GM21528 (cell line): ENCODE results near the gene FHOD3.
"Not testable (repeated sequence)": the region's sequence is repeated elsewhere in the genome, so short reads cannot be mapped to it uniquely, and the experiment has no call there.

Source experiments
- ATAC-seq: cut with Tn5 transposase; IDR thresholded peaks from one replicate; pipeline ENCODE4 v1.9.1; 2021; ENCODE audit warnings: mild to moderate bottlenecking, moderate library complexity; ENCODE audit not compliant: unreplicated experiment, low FRiP score

The FHOD3 gene

DNA sequence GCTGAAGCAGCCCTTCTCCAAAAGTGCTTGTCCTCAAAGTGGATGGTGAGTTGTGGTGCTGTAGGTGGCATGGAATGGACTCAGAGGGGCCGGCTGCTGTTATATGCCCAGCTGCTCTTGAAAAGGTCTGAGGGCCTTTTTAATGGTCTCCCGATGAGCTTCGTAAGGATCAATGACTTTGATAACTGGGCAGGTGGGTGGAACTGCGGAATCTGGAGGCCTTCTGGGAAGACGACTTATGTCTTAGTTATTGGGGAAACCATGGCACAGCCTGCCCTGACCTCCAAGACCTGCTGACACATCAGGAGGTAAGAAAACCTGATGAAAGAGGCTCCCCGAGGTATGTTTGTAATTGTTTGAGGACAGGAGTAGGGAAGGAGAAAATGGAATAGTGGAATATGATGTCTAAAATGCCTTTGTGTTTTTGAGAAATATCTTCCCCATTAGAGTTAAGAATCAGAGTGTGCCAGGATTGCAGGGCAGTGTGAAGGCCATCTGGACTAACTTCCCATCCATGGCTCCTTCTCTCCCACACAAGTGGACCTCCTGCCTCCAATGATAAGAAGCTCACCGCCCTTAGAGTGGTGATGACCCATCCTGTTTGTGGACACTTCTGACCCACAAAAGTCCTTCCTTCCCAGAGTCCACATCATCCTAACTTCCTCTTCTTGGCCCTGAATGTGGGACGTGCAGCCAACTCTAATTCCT is 236.1 kb downstream of the FHOD3 start:
- no peak for ATAC-seq

GRCh38 chr18:36534154-36534688 is 236.7 kb downstream of the FHOD3 start:
- ATAC-seq = no peak

GRCh38 chr18:36535202-36535935 is 237.9 kb downstream of the FHOD3 start:
- no peak for ATAC-seq

- ATAC-seq = no peak
These were observed 238.9 kb downstream of the FHOD3 start for GRCh38 chr18:36536426-36536825.

DNA sequence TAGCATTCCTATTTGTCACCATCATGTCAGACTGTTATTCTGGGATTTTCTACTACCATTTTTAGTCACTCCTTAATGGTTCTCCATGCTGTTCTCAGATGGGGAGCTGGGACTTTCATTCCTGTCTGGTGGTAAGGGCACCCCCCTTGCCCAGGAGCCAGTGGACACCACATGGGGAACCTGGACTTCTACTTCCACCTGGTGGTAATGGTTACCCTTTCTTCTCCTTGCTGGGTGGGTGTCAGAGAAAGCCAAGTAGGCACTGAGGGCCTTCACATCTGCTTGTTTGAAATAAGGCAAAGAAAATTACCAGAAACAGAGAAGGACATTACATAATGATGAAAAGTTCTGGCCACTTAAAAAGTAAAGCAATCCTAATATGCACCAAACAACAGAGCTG is 239.8 kb downstream of the FHOD3 start:
- no peak for ATAC-seq

GRCh38 chr18:36539674-36540231 is 242.2 kb downstream of the FHOD3 start:
- ATAC-seq = no peak

DNA sequence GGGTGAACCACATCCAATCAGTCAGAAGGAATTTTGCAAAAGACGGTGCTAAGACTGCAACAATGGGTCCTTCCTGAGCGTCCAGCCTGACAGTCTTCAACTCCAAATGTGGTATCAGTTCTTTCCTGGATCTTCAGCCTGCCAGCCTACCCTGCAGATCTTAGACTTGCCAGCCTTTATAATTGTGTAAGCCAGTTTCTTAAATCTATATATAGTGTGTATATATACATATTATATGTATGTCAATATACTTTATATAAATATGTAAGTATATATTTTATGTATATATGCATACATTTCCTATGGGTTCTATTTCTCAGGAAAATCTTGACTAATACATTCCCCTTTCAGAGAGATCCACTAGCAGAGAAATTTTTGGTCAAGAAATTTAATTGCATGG is 245.5 kb downstream of the FHOD3 start:
- no peak for ATAC-seq

DNA sequence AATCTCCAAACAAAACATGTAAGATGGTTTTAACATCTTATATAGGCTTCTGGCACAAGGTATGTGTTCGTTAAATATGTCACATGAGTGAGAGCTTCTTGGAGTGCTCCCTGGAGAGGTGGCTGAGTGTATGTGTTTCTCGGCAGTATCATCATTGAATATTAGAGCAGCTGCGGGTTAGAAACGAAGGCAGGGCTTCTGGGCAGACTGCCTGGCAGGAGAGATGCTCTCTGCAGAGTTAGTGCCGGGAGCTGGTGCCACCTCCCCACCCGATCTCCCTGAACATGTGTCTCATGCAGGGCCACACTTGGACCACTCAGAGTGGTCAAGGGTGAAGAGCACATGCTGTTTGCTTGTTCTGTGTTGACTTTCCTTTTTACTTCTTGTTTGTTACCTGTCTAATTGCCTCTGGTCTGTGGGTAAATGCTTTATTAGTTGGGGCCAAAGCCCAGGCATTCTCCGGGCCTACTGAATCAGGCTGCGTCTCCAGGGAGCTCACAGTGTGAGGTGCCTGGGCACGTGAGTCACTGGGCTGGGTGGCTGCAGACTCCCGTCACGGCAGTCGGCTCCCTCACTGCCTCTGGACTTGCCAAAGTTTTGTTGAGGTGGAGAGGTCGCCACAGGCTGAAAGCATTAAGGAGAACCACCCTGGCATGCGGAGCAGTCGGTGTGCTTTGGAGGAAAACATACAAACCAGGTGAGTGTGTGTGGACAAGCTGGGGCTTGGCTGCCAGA is 246.6 kb downstream of the FHOD3 start:
- no peak for ATAC-seq

GRCh38 chr18:36545821-36546427 is 248.4 kb downstream of the FHOD3 start:
- ATAC-seq = no peak

DNA sequence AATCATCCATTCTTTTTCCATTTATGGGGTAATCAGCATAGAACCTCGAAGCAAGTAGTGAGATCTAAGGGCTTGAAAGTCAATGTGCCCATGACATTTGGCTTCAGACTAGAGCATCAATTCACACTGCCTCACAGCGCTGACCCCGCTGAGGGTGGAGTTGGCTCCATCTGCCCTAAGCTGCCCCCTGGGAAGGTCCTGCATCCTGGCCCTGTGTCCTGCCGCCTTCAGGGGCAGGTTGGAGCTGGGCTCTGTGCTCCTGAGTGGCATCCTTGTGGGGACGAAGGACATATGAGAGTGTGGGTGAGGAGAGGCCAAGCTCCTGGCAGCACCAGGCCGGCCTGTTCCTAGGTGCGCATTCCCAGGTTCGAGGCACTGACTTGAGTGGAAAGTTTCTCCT is 249.4 kb downstream of the FHOD3 start:
- no peak for ATAC-seq

DNA sequence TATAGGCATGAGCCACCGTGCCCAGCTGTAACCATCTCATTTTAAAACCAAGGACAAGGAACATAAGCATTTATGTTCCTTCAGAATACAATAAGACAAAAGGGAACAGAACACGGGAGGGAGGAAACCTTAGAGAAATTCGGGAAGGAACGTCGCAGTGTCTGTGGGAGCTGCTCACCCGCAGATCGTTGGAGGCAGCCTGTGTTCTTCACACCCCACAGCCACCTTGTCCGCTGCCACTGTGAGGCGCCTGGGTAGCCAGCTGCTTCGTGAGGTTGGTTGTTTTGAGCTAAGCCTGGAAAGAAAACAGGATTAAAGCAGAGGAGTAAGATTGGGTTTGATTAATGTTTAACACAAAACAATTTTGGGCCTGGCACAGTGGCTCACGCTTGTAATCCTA is 250.0 kb downstream of the FHOD3 start:
- no peak for ATAC-seq

- ATAC-seq = not testable (repeated sequence)
These were observed 253.8 kb downstream of the FHOD3 start for GRCh38 chr18:36551274-36551673.

- no peak for ATAC-seq
These were observed 260.7 kb downstream of the FHOD3 start for GRCh38 chr18:36558234-36558633.

DNA sequence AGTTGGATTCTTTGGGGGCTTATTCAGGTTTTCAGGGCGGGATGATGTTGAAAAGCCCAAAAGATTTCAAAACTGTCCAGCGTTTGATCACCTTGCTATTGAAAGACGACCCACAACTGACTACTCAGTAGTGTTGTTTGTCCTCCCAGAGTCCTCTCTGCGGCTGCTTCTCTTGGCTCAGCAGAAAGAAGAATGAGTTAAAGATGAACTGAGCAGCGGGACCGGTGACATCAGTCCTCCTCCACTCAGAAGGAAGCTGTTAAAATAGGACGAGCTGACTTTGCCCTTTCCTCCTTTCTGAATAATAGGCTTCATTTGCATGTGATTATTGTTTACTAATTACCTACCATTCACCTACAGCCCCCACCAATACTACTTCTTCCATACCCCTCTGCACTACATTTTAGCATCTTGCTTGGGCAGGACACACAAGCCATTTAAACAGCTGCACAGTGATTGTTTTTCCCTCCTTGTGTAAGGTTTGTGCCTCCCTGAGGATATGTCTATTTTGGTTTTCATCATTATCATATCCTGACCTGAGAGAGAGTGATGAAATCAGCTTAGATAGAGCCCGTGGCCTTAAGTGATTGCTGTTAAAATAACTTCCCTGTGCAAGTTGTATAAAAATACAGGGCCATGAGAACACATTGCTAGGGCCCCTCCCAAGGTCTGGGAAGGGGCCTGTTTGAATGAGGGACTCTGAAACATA is 261.8 kb downstream of the FHOD3 start:
- ATAC-seq = no peak

DNA sequence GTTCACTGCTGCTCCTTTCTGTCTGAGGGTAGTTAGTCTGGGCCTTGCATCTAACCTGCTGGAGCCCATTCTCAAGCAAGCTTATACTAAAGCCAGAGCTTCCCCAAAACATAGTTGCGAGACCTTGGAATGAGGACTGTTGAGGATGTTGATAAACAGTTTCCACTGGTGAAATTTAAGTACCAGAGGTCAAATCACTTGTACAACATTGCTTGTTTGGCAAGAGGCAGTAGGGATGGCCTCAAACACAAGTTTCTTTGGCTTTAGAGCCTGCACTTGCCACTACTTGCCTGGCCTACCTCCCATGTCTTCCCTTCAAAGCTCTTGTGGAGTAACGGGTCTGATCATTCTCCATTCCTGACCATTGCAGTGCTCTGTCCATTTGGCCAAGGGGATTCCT is 262.7 kb downstream of the FHOD3 start:
- no peak for ATAC-seq

DNA sequence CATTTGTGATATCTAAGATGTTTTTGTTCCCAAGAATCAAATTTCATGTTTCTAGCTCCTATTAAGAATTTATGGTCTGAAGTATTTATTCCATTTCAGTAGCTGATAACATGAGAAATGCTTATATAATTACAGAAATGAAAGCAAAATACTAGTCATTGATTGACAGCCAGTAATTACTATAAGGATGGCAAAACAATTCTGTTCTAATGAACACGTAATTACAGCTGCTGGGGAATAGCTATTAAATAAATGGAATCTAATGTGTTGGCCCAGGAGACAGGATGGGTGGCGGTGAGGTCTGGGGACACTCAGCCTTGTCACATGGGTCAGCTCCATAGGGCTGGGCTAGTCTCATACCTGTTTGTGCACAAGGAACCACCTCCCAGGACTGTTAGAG is 263.5 kb downstream of the FHOD3 start:
- no peak for ATAC-seq

GRCh38 chr18:36564841-36565240 is 267.3 kb downstream of the FHOD3 start:
- ATAC-seq = no peak

- ATAC-seq = no peak
These were observed 270.3 kb downstream of the FHOD3 start for GRCh38 chr18:36567800-36568199.

DNA sequence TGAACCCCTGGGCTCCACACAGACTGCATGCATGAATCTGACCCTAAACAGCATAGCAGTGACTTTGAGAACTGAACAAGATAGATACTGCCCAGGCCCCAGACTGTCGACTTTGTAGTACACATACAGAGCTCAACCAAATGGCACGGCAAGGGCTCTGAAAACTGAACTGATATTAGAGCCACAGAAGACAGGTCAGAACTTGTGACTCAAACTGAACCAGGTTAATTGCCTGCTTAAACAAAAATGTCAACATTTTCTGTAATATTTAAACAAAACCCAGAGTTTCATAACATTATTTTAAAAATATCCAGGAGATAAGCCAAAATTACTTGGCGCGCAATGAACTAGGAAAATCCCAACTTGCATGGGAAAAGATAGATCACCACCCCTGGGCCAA is 271.0 kb downstream of the FHOD3 start:
- ATAC-seq = no peak
